Neutrophil (primary cell): Measurements from ENCODE around the gene OIT3.
"Not testable (repeated sequence)": the region's sequence is repeated elsewhere in the genome, so short reads cannot be mapped to it uniquely, and the experiment has no call there.

Experiments
- H3K27ac ChIP-seq: fragments of 200-600 bp; sonication (generic); 2 replicates; pipeline ENCODE4 v1.5.1; 2016; ENCODE audit warnings: mild to moderate bottlenecking, moderate library complexity
- H3K27me3 ChIP-seq: fragments of 200-600 bp; sonication (generic); 2 replicates; pipeline ENCODE4 v1.6.0; 2016; ENCODE audit warnings: mild to moderate bottlenecking
- H3K36me3 ChIP-seq: fragments of 200-600 bp; sonication (generic); 2 replicates; pipeline ENCODE4 v1.5.1; 2017
- H3K4me1 ChIP-seq, 2 experiments: fragments of 200-600 bp in 1 of 2; sonication (generic) in 1 of 2; 1 replicate in 1 of 2; 2 replicates in 1 of 2; pipeline versions ENCODE4 v1.5.1 to v1.6.1; 2013 to 2016; ENCODE audit warnings: low read depth in 1 of 2, low read length in 1 of 2, mild to moderate bottlenecking in 1 of 2, moderate library complexity in 1 of 2; ENCODE audit not compliant: control insufficient read depth in 1 of 2, insufficient read depth in 1 of 2
- H3K4me3 ChIP-seq, 2 experiments: fragments of 200-600 bp in 1 of 2; sonication (generic) in 1 of 2; 1 replicate in 1 of 2; 2 replicates in 1 of 2; pipeline ENCODE4 v1.5.1; 2013 to 2016; ENCODE audit warnings: low read depth in 1 of 2, low read length in 1 of 2, mild to moderate bottlenecking in 1 of 2, moderate library complexity in 1 of 2
- H3K9me3 ChIP-seq: fragments of 200-600 bp; sonication (generic); 2 replicates; pipeline ENCODE4 v1.5.1; 2016
- TF ChIP-seq, protein P1 (sequence below): fragments of 200-600 bp; sonication (generic); IDR thresholded peaks from 2 replicates; pipeline ENCODE4 v1.5.1; 2016; ENCODE audit warnings: antibody characterized with exemption

OIT3 gene

DNA sequence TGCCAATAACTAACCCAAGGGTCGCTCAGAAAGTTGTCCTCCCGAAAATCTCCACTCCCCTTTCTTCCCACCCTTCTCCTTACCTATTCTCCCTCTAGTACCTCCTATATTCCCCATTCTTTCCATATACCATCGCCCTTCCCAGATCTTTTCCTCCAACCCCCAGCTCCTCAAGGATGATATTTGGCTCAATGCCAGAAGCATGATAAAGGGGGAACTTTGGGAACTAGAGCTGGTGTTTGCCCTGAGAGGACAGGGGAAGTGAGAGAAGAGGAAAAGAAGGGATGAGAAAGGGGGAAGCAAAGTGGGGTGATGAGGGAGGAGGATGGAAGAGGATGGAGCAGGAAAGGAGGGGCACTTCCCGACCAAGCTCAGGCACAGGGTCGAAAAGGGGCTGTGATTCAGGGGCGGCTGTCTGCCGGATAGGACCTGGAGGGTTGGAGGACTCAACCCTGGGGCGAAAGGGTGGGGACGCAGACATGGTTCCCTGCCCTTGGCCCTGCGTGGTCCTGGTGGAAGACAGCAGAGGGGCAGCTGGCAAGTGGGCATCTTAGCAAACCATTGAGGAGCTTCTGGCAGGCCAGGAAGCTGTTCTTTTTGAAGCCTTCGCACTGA is 1.8 kb downstream of the OIT3 start:
- Histone ChIP-seq H3K27ac (no peak overlapping the region), H3K36me3 (no peaks in the 10 kb centered on the region), H3K4me1 (no peaks in the 10 kb centered on the region), H3K9me3 (no peaks in the 10 kb centered on the region), H3K4me3 (no peak overlapping the region), H3K27me3 (peaks cover 4% of the 10 kb centered on the region)
- TF ChIP-seq, protein P1, sequence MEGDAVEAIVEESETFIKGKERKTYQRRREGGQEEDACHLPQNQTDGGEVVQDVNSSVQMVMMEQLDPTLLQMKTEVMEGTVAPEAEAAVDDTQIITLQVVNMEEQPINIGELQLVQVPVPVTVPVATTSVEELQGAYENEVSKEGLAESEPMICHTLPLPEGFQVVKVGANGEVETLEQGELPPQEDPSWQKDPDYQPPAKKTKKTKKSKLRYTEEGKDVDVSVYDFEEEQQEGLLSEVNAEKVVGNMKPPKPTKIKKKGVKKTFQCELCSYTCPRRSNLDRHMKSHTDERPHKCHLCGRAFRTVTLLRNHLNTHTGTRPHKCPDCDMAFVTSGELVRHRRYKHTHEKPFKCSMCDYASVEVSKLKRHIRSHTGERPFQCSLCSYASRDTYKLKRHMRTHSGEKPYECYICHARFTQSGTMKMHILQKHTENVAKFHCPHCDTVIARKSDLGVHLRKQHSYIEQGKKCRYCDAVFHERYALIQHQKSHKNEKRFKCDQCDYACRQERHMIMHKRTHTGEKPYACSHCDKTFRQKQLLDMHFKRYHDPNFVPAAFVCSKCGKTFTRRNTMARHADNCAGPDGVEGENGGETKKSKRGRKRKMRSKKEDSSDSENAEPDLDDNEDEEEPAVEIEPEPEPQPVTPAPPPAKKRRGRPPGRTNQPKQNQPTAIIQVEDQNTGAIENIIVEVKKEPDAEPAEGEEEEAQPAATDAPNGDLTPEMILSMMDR = no peak

GRCh38 chr10:72898616-72899015 is 5.1 kb downstream of the OIT3 start:
- peaks cover 4% of the 10 kb centered on the region for H3K27me3 ChIP-seq
- no peak overlapping the region for H3K4me3 ChIP-seq
- H3K4me1 ChIP-seq = no peaks in the 10 kb centered on the region
- TF ChIP-seq, protein P1 = no peak
- H3K36me3 ChIP-seq = no peaks in the 10 kb centered on the region
- no peaks in the 10 kb centered on the region for H3K9me3 ChIP-seq
- H3K27ac ChIP-seq = no peak overlapping the region

- no peaks in the 10 kb centered on the region for H3K4me1 ChIP-seq
- H3K9me3 ChIP-seq = no peaks in the 10 kb centered on the region
- no peak overlapping the region for H3K4me3 ChIP-seq
- TF ChIP-seq, protein P1 = no peak
- no peak overlapping the region for H3K27ac ChIP-seq
- H3K27me3 ChIP-seq = peaks cover 4% of the 10 kb centered on the region
- H3K36me3 ChIP-seq = no peaks in the 10 kb centered on the region
Measured at GRCh38 chr10:72899545-72899944, 6.0 kb downstream of the OIT3 start.

DNA sequence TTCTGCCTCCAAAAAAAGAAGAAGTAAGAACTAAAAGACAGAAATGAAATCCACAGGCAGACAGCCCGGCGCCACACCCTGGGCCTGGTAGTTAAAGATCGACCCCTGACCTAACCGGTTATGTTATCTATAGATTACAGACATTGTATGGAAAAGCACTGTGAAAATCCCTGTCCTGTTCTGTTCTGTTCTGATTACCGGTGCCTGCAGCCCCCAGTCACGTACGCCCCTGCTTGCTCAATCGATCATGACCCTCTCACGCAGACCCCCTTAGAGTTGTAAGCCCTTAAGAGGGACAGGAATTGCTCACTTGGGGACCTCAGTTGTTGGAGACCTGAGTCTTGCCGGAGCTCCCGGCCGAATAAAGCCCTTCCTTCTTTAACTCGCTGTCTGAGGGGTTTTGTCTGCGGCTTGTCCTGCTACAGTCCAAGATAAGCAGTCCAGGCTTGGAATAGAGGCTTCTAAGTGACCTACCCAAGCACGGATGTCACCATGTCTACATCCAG is 10.5 kb downstream of the OIT3 start:
- not testable (repeated sequence) for H3K36me3 ChIP-seq, H3K4me3 ChIP-seq, H3K9me3 ChIP-seq, H3K27me3 ChIP-seq, H3K27ac ChIP-seq, H3K4me1 ChIP-seq

- H3K36me3 ChIP-seq = no peaks in the 10 kb centered on the region
- no peak overlapping the region for H3K4me3 ChIP-seq
- H3K27me3 ChIP-seq = no peaks in the 10 kb centered on the region
- TF ChIP-seq, protein P1 = no peak
- no peaks in the 10 kb centered on the region for H3K4me1 ChIP-seq
- no peaks in the 10 kb centered on the region for H3K9me3 ChIP-seq
- no peak overlapping the region for H3K27ac ChIP-seq
Measured at GRCh38 chr10:72904806-72905205, 11.3 kb downstream of the OIT3 start.

DNA sequence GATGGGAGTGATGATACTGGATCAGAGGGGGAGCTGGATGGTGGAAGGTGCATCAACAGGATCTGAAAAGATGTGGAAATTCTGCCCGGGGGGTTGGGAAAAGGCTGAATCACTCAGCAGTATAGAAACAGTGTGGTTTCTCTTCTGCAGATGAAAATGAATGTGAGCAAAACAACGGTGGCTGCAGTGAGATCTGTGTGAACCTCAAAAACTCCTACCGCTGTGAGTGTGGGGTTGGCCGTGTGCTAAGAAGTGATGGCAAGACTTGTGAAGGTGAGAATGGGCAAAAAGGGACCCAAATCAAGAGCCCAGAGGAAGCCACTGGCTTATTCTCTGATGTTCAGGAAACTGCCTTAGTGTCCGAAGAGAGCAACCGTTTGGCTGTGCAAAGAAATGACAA is 12.9 kb downstream of the OIT3 start:
- TF ChIP-seq, protein P1 = no peak
- no peaks in the 10 kb centered on the region for H3K9me3 ChIP-seq

More for the DNA sequence above, 12.9 kb downstream of the OIT3 start:
- no peak overlapping the region for H3K27ac ChIP-seq
- no peaks in the 10 kb centered on the region for H3K27me3 ChIP-seq
- H3K4me1 ChIP-seq = no peaks in the 10 kb centered on the region
- H3K36me3 ChIP-seq = no peaks in the 10 kb centered on the region
- no peak overlapping the region for H3K4me3 ChIP-seq
